B cell (primary cell): ENCODE results near the gene OLFML1. TPM values are rescaled to one million over a fixed set of nuclear protein-coding genes. Genes with fewer than 3 reads are reported as not detected.

Source experiments
- ATAC-seq: fragments of 200-7000 bp; cut with Tn5 transposase; one replicate; pipeline ENCODE4 v1.10.0; 2021; ENCODE audit warnings: low read depth, mild to moderate bottlenecking, moderate number of reproducible peaks, moderate library complexity
- CTCF ChIA-PET: fragments of 350-600 bp; sonication (Branson Sonifier 250); formaldehyde crosslinking; loops from one replicate; lab custom pipeline; 2021; ENCODE audit warnings: antibody characterized with exemption, inconsistent platforms; lab: Charles Lee
- POLR2A ChIA-PET: fragments of 350-600 bp; sonication (Branson Sonifier 250); formaldehyde crosslinking; loops from one replicate; lab custom pipeline; 2021; ENCODE audit warnings: antibody characterized with exemption; lab: Charles Lee
- DNase-seq: peaks from one replicate; pipeline ENCODE4 v3.0.0; 2013
- H2AFZ ChIP-seq: 2 replicates; pipeline ENCODE4 v1.6.1; 2012; ENCODE audit warnings: mild to moderate bottlenecking, low read depth, low read length; ENCODE audit not compliant: insufficient read depth, poor library complexity, severe bottlenecking
- H3K27ac ChIP-seq, 2 donors: 1 replicate in 1 of 2; 2 replicates in 1 of 2; pipeline ENCODE4 v1.5.1; 2012 to 2013; ENCODE audit warnings: low read length in 2 of 2, mild to moderate bottlenecking in 2 of 2, moderate library complexity in 1 of 2
- H3K27me3 ChIP-seq, 4 experiments: fragments of 200-600 bp in 1 of 4; sonication (generic) in 1 of 4; replicated peaks in 1 of 4; 1 replicate in 2 of 4; 2 replicates in 2 of 4; pipeline versions ENCODE4 v1.6.1 to v1.7.0; 2013 to 2016; ENCODE audit warnings: low read length in 3 of 4, mild to moderate bottlenecking in 2 of 4, mixed read lengths in 1 of 4, moderate library complexity in 1 of 4; ENCODE audit not compliant: insufficient read depth in 4 of 4, control insufficient read depth in 3 of 4; ENCODE audit errors: control extremely low read depth in 1 of 4
- H3K36me3 ChIP-seq, 2 experiments: replicated peaks in 1 of 2; 1 replicate in 1 of 2; 2 replicates in 1 of 2; pipeline versions ENCODE4 v1.6.1 to v1.7.1; 2013; ENCODE audit warnings: low read length in 1 of 2; ENCODE audit not compliant: insufficient read depth in 2 of 2, control insufficient read depth in 1 of 2; ENCODE audit errors: control extremely low read depth in 1 of 2, extremely low read depth in 1 of 2
- H3K4me1 ChIP-seq, 2 donors: fragments of 200-600 bp in 1 of 2; sonication (generic) in 1 of 2; 1 replicate in 1 of 2; 2 replicates in 1 of 2; pipeline versions ENCODE4 v1.5.1 to v1.6.1; 2013 to 2017; ENCODE audit warnings: low read length in 2 of 2; ENCODE audit not compliant: control insufficient read depth in 2 of 2, insufficient read depth in 2 of 2
- H3K4me2 ChIP-seq: replicated peaks from 2 replicates; pipeline ENCODE3; 2012; ENCODE audit warnings: mild to moderate bottlenecking, low read depth, low read length; ENCODE audit not compliant: poor library complexity, severe bottlenecking
- H3K4me3 ChIP-seq, 5 experiments: fragments of 200-600 bp in 1 of 5; sonication (generic) in 1 of 5; 1 replicate in 3 of 5; 2 replicates in 2 of 5; pipeline versions ENCODE4 v1.5.1 to v1.7.0; 2011 to 2016; ENCODE audit warnings: low read length in 4 of 5, mild to moderate bottlenecking in 4 of 5, low read depth in 2 of 5, control low read depth in 1 of 5, moderate library complexity in 1 of 5; ENCODE audit not compliant: insufficient read depth in 1 of 5; ENCODE audit errors: control extremely low read depth in 1 of 5, extremely low read depth in 1 of 5
- H3K79me2 ChIP-seq: fragments of 200-600 bp; sonication (generic); one replicate; pipeline ENCODE4 v1.6.0; 2016; ENCODE audit warnings: low read length; ENCODE audit not compliant: control insufficient read depth, insufficient read depth
- H3K9ac ChIP-seq: fragments of 200-600 bp; sonication (generic); 2 replicates; pipeline ENCODE4 v1.6.1; 2017; ENCODE audit warnings: mild to moderate bottlenecking, low read length, moderate library complexity
- H3K9me3 ChIP-seq, 3 donors: one replicate each; pipeline versions ENCODE4 v1.6.1 to v1.7.1; 2013; ENCODE audit warnings: low read length in 2 of 3; ENCODE audit not compliant: control insufficient read depth in 2 of 3, insufficient read depth in 1 of 3; ENCODE audit errors: control extremely low read depth in 1 of 3
- H4K20me1 ChIP-seq: 2 replicates; pipeline ENCODE4 v1.6.0; 2012; ENCODE audit warnings: mild to moderate bottlenecking, low read length; ENCODE audit not compliant: insufficient read depth, control insufficient read depth, poor library complexity, severe bottlenecking
- H3K27ac Mint-ChIP-seq: one replicate; pipeline ENCODE4 v1.8.0; 2021; ENCODE audit warnings: mixed read lengths
- H3K27me3 Mint-ChIP-seq: one replicate; pipeline ENCODE4 v1.8.0; 2021; ENCODE audit warnings: mixed read lengths
- H3K4me1 Mint-ChIP-seq: one replicate; pipeline ENCODE4 v1.8.0; 2021; ENCODE audit warnings: mixed read lengths
- H3K4me3 Mint-ChIP-seq: one replicate; pipeline ENCODE4 v1.8.0; 2021; ENCODE audit warnings: mixed read lengths
- H3K9me3 Mint-ChIP-seq: one replicate; pipeline ENCODE4 v1.8.0; 2022; ENCODE audit warnings: mixed read lengths; ENCODE audit not compliant: insufficient read depth
- CTCF ChIP-seq: fragments of 200-600 bp; IDR thresholded peaks from one replicate; pipeline ENCODE4 v1.8.0; 2022; ENCODE audit warnings: antibody characterized with exemption, mild to moderate bottlenecking
- EZH2 ChIP-seq: IDR thresholded peaks from 2 replicates; pipeline ENCODE4 v1.6.1; 2012; ENCODE audit warnings: borderline replicate concordance, low read depth, mild to moderate bottlenecking, moderate library complexity, low read length; ENCODE audit not compliant: insufficient read depth, poor library complexity, severe bottlenecking
- WGBS: methylation state at CpG from one replicate; pipeline ENCODE4 v1.1.5; 2013; ENCODE audit warnings: missing lambda C conversion rate; ENCODE audit not compliant: insufficient coverage; 5-methylcytosine and 5-hydroxymethylcytosine counted together
- intact Hi-C: fragments of 100-400 bp; cut with micrococcal nuclease; formaldehyde crosslinking; loops from one replicate; pipeline ENCODE4 v1.10.0; 2022
- polyA plus RNA-seq: library from polyadenylated mRNA; depleted of rRNA; stranded (reverse); fragments of >200 nt; gene quantifications from 2 replicates; pipeline ENCODE4 v1.2.3, GENCODE V29; 2012
- total RNA-seq, 2 donors: library from RNA; stranded (reverse); fragments of 120-200 nt in 1 of 2; gene quantifications; 1 replicate in 1 of 2; 2 replicates in 1 of 2; pipeline versions ENCODE4 v1.2.3 to v1.2.4, GENCODE V29; 2013 to 2022

OLFML1 gene
- total and polyA plus RNA-seq, 2 donors (not counting 1 experiment from before 2014, with no cell fraction given) = not detected

DNA sequence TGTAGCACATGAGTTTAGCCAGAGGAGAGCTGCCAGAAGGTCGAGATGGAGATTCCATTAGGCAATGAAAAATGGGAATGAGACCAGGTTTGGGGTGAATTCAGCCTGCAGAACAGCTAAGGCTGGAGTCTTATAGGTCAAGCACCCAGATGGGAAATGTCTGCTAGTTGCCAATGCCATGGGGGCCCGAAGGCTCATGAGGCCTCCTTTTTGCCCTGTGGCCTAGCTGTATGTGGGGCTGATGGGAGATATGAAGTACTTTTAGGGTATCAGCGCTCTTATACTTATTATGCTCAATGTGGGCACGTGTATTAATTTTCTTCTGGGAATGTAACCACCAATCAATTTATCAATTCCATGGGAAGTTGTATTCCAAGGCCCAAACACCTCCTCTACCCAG lies 37.2 kb downstream of the OLFML1 start:
- Histone ChIP-seq H3K79me2 (peaks cover 75% of the 10 kb centered on the region), H3K27me3 (no peaks in the 10 kb centered on the region), H3K9ac (no peak overlapping the region), H3K4me2 (peak overlapping the region; percentile 60), H3K9me3 (no peaks in the 10 kb centered on the region), H3K27ac (peak overlapping the region in 1 of 2 donors; percentile 87), H3K4me3 (no peak overlapping the region), H3K36me3 (no peaks in the 10 kb centered on the region), H2AFZ (no peak overlapping the region), H4K20me1 (peaks cover 16% of the 10 kb centered on the region), H3K4me1 (peaks cover 71 to 91% of the 10 kb centered on the region in 2 donors)
- 100% methylated on average over 2 of the region's 4 CpGs for WGBS
- H3K9me3 Mint-ChIP-seq = no peaks in the 10 kb centered on the region
- intact Hi-C loops = loop anchor here (10.0 kb wide), 1 partner anchor 168 kb away; no protein-coding TSS in a partner anchor
- no peak for ATAC-seq
- no peak overlapping the region for H3K27ac Mint-ChIP-seq
- peaks cover 19% of the 10 kb centered on the region for H3K4me1 Mint-ChIP-seq
- no peak for DNase-seq
- TF ChIP-seq EZH2 = no peak
- no peak for TF ChIP-seq CTCF
- CTCF ChIA-PET = interaction anchor here (0.8 to 3.8 kb wide), 4 partner anchors 11 to 82 kb away, joined by 3 to 36 read pairs (median 6); partner anchors contain the start of gene PPFIBP2
- POLR2A ChIA-PET = no interaction called here
- H3K4me3 Mint-ChIP-seq = peak overlapping the region; percentile 11
- H3K27me3 Mint-ChIP-seq = no peaks in the 10 kb centered on the region

DNA sequence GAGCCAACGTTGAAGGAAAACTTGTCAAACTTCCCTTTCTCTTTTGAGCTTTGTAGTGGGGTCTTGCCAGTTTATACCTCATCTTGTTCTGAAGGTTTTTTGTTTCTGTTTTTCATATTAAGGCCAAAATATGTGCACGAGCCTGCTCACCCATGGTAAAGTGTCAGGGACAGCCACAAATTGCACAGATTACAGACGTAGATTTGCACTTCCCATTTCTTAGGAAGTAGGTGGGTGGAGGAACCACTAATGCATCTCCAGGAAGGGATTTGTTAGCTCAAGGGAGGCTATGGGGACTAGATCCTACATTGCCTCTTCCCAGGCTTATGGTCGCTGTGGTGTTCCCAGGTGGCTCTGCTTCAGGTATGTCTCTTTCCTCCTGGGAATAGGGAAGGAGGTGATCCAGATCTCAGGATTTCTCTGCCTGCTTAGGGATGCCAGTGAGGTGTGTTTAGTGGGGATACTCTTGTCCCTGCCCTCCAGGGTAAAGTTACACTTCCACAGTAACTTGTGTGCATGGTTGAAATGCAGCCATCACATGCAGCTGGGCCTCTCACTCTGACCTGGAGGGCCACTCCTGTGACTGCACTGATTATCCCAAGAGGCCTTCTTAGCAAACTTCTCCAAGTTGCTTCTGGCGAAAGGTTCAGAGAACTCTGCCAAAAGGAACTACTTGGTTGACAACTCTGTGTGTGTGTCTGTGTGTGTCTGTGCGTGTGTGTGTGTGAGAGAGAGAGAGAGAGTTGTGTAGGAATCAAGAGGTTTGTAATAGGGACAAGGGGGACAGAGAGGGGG lies 38.3 kb downstream of the OLFML1 start:
- peaks cover 75 to 91% of the 10 kb centered on the region in 2 donors for H3K4me1 ChIP-seq
- ChIA-PET POLR2A (no interaction called here), CTCF (interaction anchor here (1.3 to 1.4 kb wide), 2 partner anchors 24 to 142 kb away, joined by 3 to 4 read pairs; no protein-coding TSS in a partner anchor)
- Mint-ChIP-seq H3K4me3 (peak overlapping the region; percentile 61), H3K9me3 (no peaks in the 10 kb centered on the region), H3K27me3 (no peaks in the 10 kb centered on the region), H3K4me1 (peaks cover 29% of the 10 kb centered on the region), H3K27ac (peak overlapping the region; percentile 32)
- H3K27ac ChIP-seq = no peak overlapping the region
- peak overlapping the region; percentile 60 for H3K4me2 ChIP-seq
- DNase-seq (no peak), ATAC-seq (no peak)
- no peak overlapping the region for H3K4me3 ChIP-seq
- TF ChIP-seq EZH2 (no peak), CTCF (no peak)
- WGBS = 92% methylated on average over 2 of the region's 6 CpGs
- no peak overlapping the region for H3K9ac ChIP-seq
- H3K27me3 ChIP-seq = no peaks in the 10 kb centered on the region
- intact Hi-C loops = loop anchor here (10.0 kb wide), 1 partner anchor 169 kb away; no protein-coding TSS in a partner anchor
- peaks cover 75% of the 10 kb centered on the region for H3K79me2 ChIP-seq
- H4K20me1 ChIP-seq = peaks cover 22% of the 10 kb centered on the region
- no peaks in the 10 kb centered on the region for H3K36me3 ChIP-seq
- H2AFZ ChIP-seq = no peak overlapping the region
- no peaks in the 10 kb centered on the region for H3K9me3 ChIP-seq
